WTC11 (cell line): ENCODE data around the gene EPN2. TPM values are rescaled to one million over a fixed set of nuclear protein-coding genes. Genes with fewer than 3 reads are reported as not detected.

Source experiments
- ATAC-seq: fragments of 200-7000 bp; cut with Tn5 transposase; 2 replicates; pipeline ENCODE4 v1.10.0; 2021; ENCODE audit warnings: mild to moderate bottlenecking, moderate library complexity
- CTCF ChIA-PET: fragments of 300-600 bp; sonication (Branson Sonifier 250); formaldehyde crosslinking; loops from one replicate; lab custom pipeline; 2021; ENCODE audit warnings: antibody characterized with exemption; lab: Charles Lee
- POLR2A ChIA-PET: fragments of 350-600 bp; sonication (Branson Sonifier 250); formaldehyde crosslinking; loops from one replicate; lab custom pipeline; 2021; ENCODE audit warnings: antibody characterized with exemption; lab: Charles Lee
- DNase-seq: peaks from one replicate; pipeline ENCODE4 v3.0.0; 2021; ENCODE audit warnings: low spot score
- H3K27ac Mint-ChIP-seq: 2 replicates; pipeline ENCODE4 v1.8.0; 2021; ENCODE audit warnings: mixed read lengths
- H3K27me3 Mint-ChIP-seq: 2 replicates; pipeline ENCODE4 v1.8.0; 2021; ENCODE audit warnings: low read depth, mild to moderate bottlenecking, moderate library complexity, mixed read lengths
- H3K36me3 Mint-ChIP-seq: 2 replicates; pipeline ENCODE4 v1.8.0; 2021; ENCODE audit warnings: mixed read lengths
- H3K4me1 Mint-ChIP-seq: 2 replicates; pipeline ENCODE4 v1.8.0; 2022; ENCODE audit warnings: mixed read lengths
- H3K4me3 Mint-ChIP-seq: 2 replicates; pipeline ENCODE4 v1.8.0; 2021; ENCODE audit warnings: mild to moderate bottlenecking, moderate library complexity, mixed read lengths
- H3K9me3 Mint-ChIP-seq: 2 replicates; pipeline ENCODE4 v1.8.0; 2021; ENCODE audit warnings: mixed read lengths
- AR ChIP-seq: fragments of 250-450 bp; sonication (Bioruptor Pico); IDR thresholded peaks from 2 replicates; pipeline ENCODE4 v1.9.0; 2021; ENCODE audit warnings: mild to moderate bottlenecking
- E2F4 ChIP-seq: sonication (generic); formaldehyde crosslinking; IDR thresholded peaks from 2 replicates; pipeline ENCODE4 v1.8.1; 2022; ENCODE audit warnings: low read depth, mild to moderate bottlenecking, moderate library complexity, missing genetic modification reagents, borderline replicate concordance
- ETV6 ChIP-seq: sonication (generic); formaldehyde crosslinking; IDR thresholded peaks from 2 replicates; pipeline ENCODE4 v1.8.1; 2022; ENCODE audit warnings: mild to moderate bottlenecking, missing genetic modification reagents
- GTF2I ChIP-seq: fragments of 250-450 bp; sonication (Bioruptor Pico); conservative IDR thresholded peaks from 2 replicates; pipeline ENCODE4 v1.4.0; 2021; ENCODE audit warnings: mild to moderate bottlenecking
- JAZF1 ChIP-seq: fragments of 250-450 bp; sonication (Bioruptor Pico); IDR thresholded peaks from 2 replicates; pipeline ENCODE4 v1.9.0; 2021; ENCODE audit warnings: moderate library complexity, mild to moderate bottlenecking, inconsistent platforms
- SMAD3 ChIP-seq: sonication (generic); formaldehyde crosslinking; IDR thresholded peaks from 2 replicates; pipeline ENCODE4 v1.8.0; 2022; ENCODE audit warnings: missing genetic modification reagents, mild to moderate bottlenecking, borderline replicate concordance
- SMAD4 ChIP-seq: sonication (generic); formaldehyde crosslinking; IDR thresholded peaks from 2 replicates; pipeline ENCODE4 v1.8.0; 2022; ENCODE audit warnings: mild to moderate bottlenecking, missing genetic modification reagents
- ZNF416 ChIP-seq: fragments of 250-450 bp; sonication (Bioruptor Pico); IDR thresholded peaks from 2 replicates; pipeline ENCODE4 v1.9.0; 2021; ENCODE audit warnings: mild to moderate bottlenecking, inconsistent platforms
- total RNA-seq: library from RNA; stranded (reverse); gene quantifications from 3 replicates; pipeline ENCODE4 v1.2.3, GENCODE V29; 2021
- TF ChIP-seq, protein P1 (sequence below): fragments of 250-450 bp; sonication (Bioruptor Pico); IDR thresholded peaks from 2 replicates; pipeline ENCODE4 v1.8.0; 2021; ENCODE audit warnings: mild to moderate bottlenecking
- TF ChIP-seq, protein P2 (sequence below): sonication (generic); formaldehyde crosslinking; IDR thresholded peaks from 2 replicates; pipeline ENCODE4 v1.8.1; 2022; ENCODE audit warnings: mild to moderate bottlenecking, moderate library complexity, missing genetic modification reagents
- TF ChIP-seq, protein P3 (sequence below): fragments of 200-600 bp; IDR thresholded peaks from 2 replicates; pipeline ENCODE4 v1.8.0; 2022; ENCODE audit warnings: antibody characterized with exemption
- TF ChIP-seq, protein P4 (sequence below): sonication (generic); formaldehyde crosslinking; IDR thresholded peaks from 2 replicates; pipeline ENCODE4 v1.8.1; 2023; ENCODE audit warnings: mild to moderate bottlenecking, missing genetic modification reagents

EPN2 gene
- total RNA-seq, 1 experiment from 2014 or later: 48.8 TPM

DNA sequence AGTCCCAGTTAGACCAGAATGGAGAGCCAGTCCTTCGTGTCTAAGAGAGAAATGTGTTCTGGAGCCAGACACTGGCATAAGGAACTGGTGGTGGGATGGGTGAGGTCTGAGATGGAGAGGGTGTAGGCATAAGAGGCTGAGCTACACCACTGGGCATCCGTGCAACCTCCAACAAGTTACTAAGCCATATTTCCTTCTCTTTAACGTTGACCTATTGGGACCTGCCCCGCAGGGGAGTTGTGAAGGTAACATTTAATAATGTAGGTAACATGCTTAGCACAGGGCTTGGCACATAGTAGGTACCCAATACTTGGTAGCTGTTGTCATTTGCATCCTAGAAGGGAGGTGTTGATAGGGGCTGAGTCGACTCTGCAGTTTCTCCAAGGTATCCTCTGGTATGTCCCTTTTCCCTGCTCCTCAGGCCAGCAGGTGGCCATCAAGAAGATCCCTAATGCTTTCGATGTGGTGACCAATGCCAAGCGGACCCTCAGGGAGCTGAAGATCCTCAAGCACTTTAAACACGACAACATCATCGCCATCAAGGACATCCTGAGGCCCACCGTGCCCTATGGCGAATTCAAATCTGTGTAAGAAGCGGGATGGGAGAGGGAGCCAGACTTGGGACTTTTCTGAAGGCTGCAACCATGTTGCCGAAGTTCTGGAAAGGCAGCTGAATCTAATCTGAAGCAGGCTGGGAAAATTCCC, 142.3 kb downstream of the EPN2 start:
- Mint-ChIP-seq H3K9me3 (no peaks in the 10 kb centered on the region), H3K27me3 (no peaks in the 10 kb centered on the region), H3K4me3 (peak overlapping the region; percentile 99), H3K36me3 (peaks cover 42% of the 10 kb centered on the region), H3K27ac (peak overlapping the region; percentile 60), H3K4me1 (peaks cover 20% of the 10 kb centered on the region)
- no peak for DNase-seq
- ChIA-PET POLR2A (no interaction called here), CTCF (interaction anchor here (1.3 to 2.6 kb wide), 5 partner anchors 17 to 383 kb away, joined by 5 to 87 read pairs (median 26); partner anchors contain the start of genes ALDH3A2 and B9D1)
- ATAC-seq: no peak
- no peak for TF ChIP-seq AR (CRISPR knock-in tag)
- TF ChIP-seq, protein P1, sequence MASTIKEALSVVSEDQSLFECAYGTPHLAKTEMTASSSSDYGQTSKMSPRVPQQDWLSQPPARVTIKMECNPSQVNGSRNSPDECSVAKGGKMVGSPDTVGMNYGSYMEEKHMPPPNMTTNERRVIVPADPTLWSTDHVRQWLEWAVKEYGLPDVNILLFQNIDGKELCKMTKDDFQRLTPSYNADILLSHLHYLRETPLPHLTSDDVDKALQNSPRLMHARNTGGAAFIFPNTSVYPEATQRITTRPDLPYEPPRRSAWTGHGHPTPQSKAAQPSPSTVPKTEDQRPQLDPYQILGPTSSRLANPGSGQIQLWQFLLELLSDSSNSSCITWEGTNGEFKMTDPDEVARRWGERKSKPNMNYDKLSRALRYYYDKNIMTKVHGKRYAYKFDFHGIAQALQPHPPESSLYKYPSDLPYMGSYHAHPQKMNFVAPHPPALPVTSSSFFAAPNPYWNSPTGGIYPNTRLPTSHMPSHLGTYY: no peak
- TF ChIP-seq GTF2I (CRISPR knock-in tag): no peak
- no peak for TF ChIP-seq ETV6 (CRISPR knock-in tag)
- TF ChIP-seq, protein P2, sequence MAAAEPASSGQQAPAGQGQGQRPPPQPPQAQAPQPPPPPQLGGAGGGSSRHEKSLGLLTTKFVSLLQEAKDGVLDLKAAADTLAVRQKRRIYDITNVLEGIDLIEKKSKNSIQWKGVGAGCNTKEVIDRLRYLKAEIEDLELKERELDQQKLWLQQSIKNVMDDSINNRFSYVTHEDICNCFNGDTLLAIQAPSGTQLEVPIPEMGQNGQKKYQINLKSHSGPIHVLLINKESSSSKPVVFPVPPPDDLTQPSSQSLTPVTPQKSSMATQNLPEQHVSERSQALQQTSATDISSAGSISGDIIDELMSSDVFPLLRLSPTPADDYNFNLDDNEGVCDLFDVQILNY (CRISPR knock-in tag): no peak
- no peak for TF ChIP-seq JAZF1 (CRISPR knock-in tag)
- no peak for TF ChIP-seq ZNF416 (CRISPR knock-in tag)
- no peak for TF ChIP-seq E2F4 (CRISPR knock-in tag)
- no peak for TF ChIP-seq SMAD4 (CRISPR knock-in tag)
- TF ChIP-seq SMAD3 (CRISPR knock-in tag): no peak

DNA sequence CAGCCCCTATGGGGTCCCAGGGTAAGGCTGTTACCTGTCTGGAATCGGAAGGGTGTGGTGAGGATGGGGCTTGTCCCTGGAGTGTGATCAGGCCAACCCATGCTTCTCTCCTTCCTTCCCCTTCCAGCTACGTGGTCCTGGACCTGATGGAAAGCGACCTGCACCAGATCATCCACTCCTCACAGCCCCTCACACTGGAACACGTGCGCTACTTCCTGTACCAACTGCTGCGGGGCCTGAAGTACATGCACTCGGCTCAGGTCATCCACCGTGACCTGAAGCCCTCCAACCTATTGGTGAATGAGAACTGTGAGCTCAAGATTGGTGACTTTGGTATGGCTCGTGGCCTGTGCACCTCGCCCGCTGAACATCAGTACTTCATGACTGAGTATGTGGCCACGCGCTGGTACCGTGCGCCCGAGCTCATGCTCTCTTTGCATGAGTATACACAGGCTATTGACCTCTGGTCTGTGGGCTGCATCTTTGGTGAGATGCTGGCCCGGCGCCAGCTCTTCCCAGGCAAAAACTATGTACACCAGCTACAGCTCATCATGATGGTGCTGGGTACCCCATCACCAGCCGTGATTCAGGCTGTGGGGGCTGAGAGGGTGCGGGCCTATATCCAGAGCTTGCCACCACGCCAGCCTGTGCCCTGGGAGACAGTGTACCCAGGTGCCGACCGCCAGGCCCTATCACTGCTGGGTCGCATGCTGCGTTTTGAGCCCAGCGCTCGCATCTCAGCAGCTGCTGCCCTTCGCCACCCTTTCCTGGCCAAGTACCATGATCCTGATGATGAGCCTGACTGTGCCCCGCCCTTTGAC, 143.5 kb downstream of the EPN2 start:
- POLR2A ChIA-PET: no interaction called here
- no peak for DNase-seq
- no peaks in the 10 kb centered on the region for H3K27me3 Mint-ChIP-seq
- H3K4me3 Mint-ChIP-seq: peak overlapping the region; percentile 24; the same call in 1 of the 2 replicates
- ATAC-seq: no peak
- H3K9me3 Mint-ChIP-seq: no peaks in the 10 kb centered on the region
- H3K36me3 Mint-ChIP-seq: peaks cover 49% of the 10 kb centered on the region
- TF ChIP-seq, protein P3, sequence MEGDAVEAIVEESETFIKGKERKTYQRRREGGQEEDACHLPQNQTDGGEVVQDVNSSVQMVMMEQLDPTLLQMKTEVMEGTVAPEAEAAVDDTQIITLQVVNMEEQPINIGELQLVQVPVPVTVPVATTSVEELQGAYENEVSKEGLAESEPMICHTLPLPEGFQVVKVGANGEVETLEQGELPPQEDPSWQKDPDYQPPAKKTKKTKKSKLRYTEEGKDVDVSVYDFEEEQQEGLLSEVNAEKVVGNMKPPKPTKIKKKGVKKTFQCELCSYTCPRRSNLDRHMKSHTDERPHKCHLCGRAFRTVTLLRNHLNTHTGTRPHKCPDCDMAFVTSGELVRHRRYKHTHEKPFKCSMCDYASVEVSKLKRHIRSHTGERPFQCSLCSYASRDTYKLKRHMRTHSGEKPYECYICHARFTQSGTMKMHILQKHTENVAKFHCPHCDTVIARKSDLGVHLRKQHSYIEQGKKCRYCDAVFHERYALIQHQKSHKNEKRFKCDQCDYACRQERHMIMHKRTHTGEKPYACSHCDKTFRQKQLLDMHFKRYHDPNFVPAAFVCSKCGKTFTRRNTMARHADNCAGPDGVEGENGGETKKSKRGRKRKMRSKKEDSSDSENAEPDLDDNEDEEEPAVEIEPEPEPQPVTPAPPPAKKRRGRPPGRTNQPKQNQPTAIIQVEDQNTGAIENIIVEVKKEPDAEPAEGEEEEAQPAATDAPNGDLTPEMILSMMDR: no peak
- TF ChIP-seq, protein P4, sequence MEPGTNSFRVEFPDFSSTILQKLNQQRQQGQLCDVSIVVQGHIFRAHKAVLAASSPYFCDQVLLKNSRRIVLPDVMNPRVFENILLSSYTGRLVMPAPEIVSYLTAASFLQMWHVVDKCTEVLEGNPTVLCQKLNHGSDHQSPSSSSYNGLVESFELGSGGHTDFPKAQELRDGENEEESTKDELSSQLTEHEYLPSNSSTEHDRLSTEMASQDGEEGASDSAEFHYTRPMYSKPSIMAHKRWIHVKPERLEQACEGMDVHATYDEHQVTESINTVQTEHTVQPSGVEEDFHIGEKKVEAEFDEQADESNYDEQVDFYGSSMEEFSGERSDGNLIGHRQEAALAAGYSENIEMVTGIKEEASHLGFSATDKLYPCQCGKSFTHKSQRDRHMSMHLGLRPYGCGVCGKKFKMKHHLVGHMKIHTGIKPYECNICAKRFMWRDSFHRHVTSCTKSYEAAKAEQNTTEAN (CRISPR knock-in tag): no peak
- no peak overlapping the region; the same call in 1 of the 2 replicates for H3K27ac Mint-ChIP-seq
- H3K4me1 Mint-ChIP-seq: peaks cover 27% of the 10 kb centered on the region
- CTCF ChIA-PET: no interaction called here
